ENCODE data around the gene CD248.

CD248 gene

DNA sequence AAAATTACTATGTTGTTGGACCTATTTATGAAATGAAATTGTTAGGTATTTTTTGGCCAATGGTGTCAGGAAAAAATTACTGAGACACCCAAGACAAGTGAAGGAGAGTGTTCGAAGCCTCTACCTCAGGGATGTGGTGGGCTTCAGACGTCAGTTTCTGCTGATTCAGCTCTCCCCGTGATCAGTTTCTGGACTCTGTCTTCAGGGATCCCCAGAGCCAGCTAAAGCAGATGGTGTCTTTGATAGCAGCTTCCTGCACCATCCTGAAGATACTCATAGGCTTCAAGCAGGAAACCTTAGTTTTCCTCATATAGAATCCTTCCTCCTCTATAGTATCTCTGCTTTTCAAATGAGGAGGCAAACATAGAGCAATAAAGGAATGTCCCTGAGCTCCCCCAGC, 7.4 kb downstream of the CD248 start:
- Histone ChIP-seq H3K9ac (no peak overlapping the region), H3K9me3 (no peaks in the 10 kb centered on the region), H3K4me1 (peaks cover 32% of the 10 kb centered on the region), H3K27ac (no peak overlapping the region), H3K36me3 (no peaks in the 10 kb centered on the region), H3K4me3 (no peak overlapping the region), H3K27me3 (no peaks in the 10 kb centered on the region), H3K4me2 (no peak overlapping the region), H4K20me1 (peaks cover 2% of the 10 kb centered on the region)
- no peak for TF ChIP-seq Cebpa-rat (IDR thresholded peaks at IDR 0.05)

- TF ChIP-seq Cebpa-rat (IDR thresholded peaks at IDR 0.05): no peak
- Histone ChIP-seq H3K36me3 (no peaks in the 10 kb centered on the region), H3K27me3 (no peaks in the 10 kb centered on the region), H3K27ac (no peak overlapping the region), H3K4me1 (no peaks in the 10 kb centered on the region), H3K9ac (no peak overlapping the region), H3K4me2 (no peak overlapping the region), H3K4me3 (no peak overlapping the region), H3K9me3 (no peaks in the 10 kb centered on the region), H4K20me1 (no peaks in the 10 kb centered on the region)
Observed at GRCh38 chr11:66302656-66303055, 14.2 kb downstream of the CD248 start.

GRCh38 chr11:66299186-66299585, 17.7 kb downstream of the CD248 start:
- Histone ChIP-seq H3K4me3 (no peak overlapping the region), H3K27me3 (peaks cover 9% of the 10 kb centered on the region), H3K9me3 (no peaks in the 10 kb centered on the region), H3K4me2 (no peak overlapping the region), H3K9ac (no peak overlapping the region), H3K27ac (no peak overlapping the region), H4K20me1 (no peaks in the 10 kb centered on the region), H3K4me1 (no peaks in the 10 kb centered on the region), H3K36me3 (no peaks in the 10 kb centered on the region)
- no peak for TF ChIP-seq Cebpa-rat (IDR thresholded peaks at IDR 0.05)

DNA sequence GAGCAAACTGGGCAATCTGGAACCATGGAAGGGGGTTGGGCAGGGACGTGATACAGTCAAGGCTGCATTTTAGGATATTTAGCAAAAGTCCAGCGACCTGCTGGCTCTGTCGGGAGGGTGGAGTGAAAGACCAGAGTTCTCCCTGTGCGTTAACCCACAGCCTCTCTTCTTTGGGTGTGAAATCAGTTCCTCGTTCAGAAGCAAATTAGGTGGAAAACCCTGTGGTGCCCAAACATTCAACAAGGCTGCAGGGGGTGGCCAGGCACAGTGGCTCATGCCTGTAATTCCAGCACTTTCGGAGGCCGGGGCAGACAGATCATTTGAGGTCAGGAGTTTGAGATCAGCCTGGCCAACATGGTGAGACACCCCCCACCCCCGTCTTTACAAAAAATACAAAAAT, 19.2 kb downstream of the CD248 start:
- Histone ChIP-seq H3K4me1 (no peaks in the 10 kb centered on the region), H3K36me3 (no peaks in the 10 kb centered on the region), H3K9me3 (no peaks in the 10 kb centered on the region), H3K27ac (no peak overlapping the region), H3K4me2 (no peak overlapping the region), H3K9ac (no peak overlapping the region), H4K20me1 (no peaks in the 10 kb centered on the region), H3K4me3 (no peak overlapping the region), H3K27me3 (peaks cover 25% of the 10 kb centered on the region)
- no peak for TF ChIP-seq Cebpa-rat (IDR thresholded peaks at IDR 0.05)

GRCh38 chr11:66294626-66295620, 21.9 kb downstream of the CD248 start:
- H3K9ac ChIP-seq: no peak overlapping the region
- H3K27ac ChIP-seq: no peak overlapping the region
- H3K9me3 ChIP-seq: no peaks in the 10 kb centered on the region
- no peak overlapping the region for H3K4me2 ChIP-seq
- H3K4me1 ChIP-seq: peaks cover 12% of the 10 kb centered on the region
- no peaks in the 10 kb centered on the region for H3K36me3 ChIP-seq
- no peaks in the 10 kb centered on the region; the same call in 1 of the 2 replicates for H4K20me1 ChIP-seq
- no peak for TF ChIP-seq Cebpa-rat (IDR thresholded peaks at IDR 0.05)
- H3K27me3 ChIP-seq: peaks cover 52% of the 10 kb centered on the region
- H3K4me3 ChIP-seq: no peak overlapping the region

- Histone ChIP-seq H3K4me1 (peaks cover 17% of the 10 kb centered on the region), H3K9me3 (no peaks in the 10 kb centered on the region), H3K36me3 (no peaks in the 10 kb centered on the region), H3K4me3 (no peak overlapping the region), H3K9ac (no peak overlapping the region), H3K4me2 (no peak overlapping the region), H3K27ac (no peak overlapping the region), H3K27me3 (peaks cover 56% of the 10 kb centered on the region), H4K20me1 (no peaks in the 10 kb centered on the region; the same call in 1 of the 2 replicates)
- TF ChIP-seq Cebpa-rat (IDR thresholded peaks at IDR 0.05): no peak
Observed at GRCh38 chr11:66293777-66294625, 22.8 kb downstream of the CD248 start.

DNA sequence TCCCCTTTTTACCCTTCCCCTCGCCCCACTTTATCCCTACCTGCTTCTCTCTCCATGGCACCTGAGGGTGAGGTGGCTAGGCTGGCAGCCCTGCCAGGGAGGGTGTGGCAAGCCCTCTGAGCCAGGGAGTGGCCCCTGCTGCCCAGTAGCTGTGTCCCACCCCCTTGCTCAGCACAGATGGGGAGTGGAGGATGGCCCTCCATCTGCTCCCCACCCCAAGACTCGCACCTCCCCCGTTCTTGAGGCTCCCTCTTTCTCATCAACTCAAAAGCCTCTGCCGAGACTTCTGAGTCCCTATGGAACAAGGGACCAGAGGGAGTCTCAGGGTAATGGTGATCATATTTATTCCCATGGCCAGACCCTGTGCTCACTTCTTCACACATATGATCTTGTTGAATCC, 23.5 kb downstream of the CD248 start:
- Histone ChIP-seq H3K36me3 (no peaks in the 10 kb centered on the region), H3K27me3 (peaks cover 56% of the 10 kb centered on the region), H3K27ac (no peak overlapping the region), H3K4me3 (no peak overlapping the region), H4K20me1 (peaks cover under 1% of the 10 kb centered on the region), H3K9ac (no peak overlapping the region), H3K9me3 (no peaks in the 10 kb centered on the region), H3K4me2 (no peak overlapping the region), H3K4me1 (peaks cover 19% of the 10 kb centered on the region)
- TF ChIP-seq Cebpa-rat (IDR thresholded peaks at IDR 0.05): no peak

DNA sequence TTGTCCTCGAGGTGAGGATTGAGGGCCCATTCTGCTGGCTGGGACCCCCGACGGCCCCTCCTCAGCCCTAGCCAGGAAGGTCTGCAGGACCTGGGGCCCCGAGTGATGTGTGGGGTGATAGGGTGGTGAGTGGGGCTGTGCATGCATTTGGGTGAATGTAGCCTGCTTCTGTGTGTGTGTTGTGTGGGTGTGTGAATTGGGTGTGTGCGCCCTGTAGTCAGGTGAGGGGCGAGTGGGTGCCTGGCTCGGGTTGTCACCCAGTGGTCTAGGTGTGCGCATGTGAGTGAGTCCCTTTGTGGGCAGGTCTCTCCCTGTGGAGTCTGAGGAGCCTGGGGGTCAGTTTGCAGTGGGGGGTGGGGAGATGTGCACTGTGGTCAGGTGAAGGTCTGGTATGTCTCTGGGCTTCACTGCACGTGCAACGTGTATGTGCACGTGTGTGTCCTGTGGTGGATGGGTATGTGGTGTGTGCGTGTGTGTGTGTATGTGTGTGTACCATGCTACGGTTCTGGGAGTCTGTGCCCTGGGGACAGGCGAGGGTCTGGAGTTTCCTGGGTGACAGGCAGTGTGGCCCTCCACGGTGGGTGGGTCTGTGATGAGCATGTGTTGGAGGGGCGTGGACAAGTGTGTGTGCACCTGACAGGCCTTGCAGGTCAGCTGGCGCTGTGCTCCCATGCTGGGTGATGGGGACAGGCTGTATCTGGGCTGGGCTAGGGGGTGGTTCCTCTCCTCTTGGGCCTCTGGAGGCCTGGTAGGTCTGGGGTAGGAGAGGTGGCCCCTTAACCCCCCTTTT, 24.1 kb downstream of the CD248 start:
- Histone ChIP-seq H3K4me2 (no peak overlapping the region), H4K20me1 (peaks cover 6% of the 10 kb centered on the region), H3K36me3 (no peaks in the 10 kb centered on the region), H3K4me1 (peaks cover 25% of the 10 kb centered on the region), H3K27me3 (peaks cover 56% of the 10 kb centered on the region), H3K27ac (no peak overlapping the region), H3K9me3 (no peaks in the 10 kb centered on the region), H3K9ac (no peak overlapping the region), H3K4me3 (no peak overlapping the region)
- no peak for TF ChIP-seq Cebpa-rat (IDR thresholded peaks at IDR 0.05)

Data from BLaER1 (cell line).